Activated CD8-positive, alpha-beta memory T cell treated with anti-CD3 and anti-CD28 coated beads, Interleukin-2, amount 50 U/mL, for 24 hours (primary cell): ENCODE data around the gene COL17A1.

Experiments used
- DNase-seq: peaks from one replicate; pipeline ENCODE4 v3.0.0-alpha.2; 2020; ENCODE audit errors: extremely low read depth

COL17A1 gene

DNA sequence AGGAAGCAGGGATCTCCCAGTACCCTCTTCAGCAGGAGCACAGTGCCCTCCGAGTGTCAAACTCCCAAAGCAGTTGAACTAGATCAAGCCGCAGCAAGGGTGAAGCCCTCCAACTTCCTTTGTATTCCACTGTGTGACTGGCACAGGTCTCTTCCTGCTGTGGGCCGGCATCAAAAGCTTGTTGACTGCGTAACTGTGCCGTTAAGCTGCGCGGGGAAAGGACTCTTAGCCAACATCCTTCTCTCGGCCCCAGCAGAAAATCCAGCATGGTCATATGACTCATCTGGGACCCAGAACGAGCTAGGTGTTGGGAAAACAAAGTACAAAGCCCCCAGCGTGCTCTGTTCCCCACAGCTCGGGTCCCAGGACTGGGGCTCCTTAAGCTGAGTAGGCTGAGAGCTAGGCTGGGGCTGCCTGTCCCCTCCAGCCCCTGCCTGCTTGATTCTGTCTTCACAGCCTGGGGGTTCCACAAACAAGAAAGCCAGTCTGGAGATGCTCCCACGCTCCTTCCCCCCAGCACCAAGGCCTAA, 52.2 kb downstream of the COL17A1 start:
- no peak for DNase-seq

- DNase-seq, result no peak
Measured at GRCh38 chr10:104032144-104032775, 53.4 kb downstream of the COL17A1 start.

GRCh38 chr10:104031631-104032030, 54.0 kb downstream of the COL17A1 start:
- DNase-seq, result no peak

GRCh38 chr10:104029521-104029860, 56.2 kb downstream of the COL17A1 start:
- no peak for DNase-seq

DNA sequence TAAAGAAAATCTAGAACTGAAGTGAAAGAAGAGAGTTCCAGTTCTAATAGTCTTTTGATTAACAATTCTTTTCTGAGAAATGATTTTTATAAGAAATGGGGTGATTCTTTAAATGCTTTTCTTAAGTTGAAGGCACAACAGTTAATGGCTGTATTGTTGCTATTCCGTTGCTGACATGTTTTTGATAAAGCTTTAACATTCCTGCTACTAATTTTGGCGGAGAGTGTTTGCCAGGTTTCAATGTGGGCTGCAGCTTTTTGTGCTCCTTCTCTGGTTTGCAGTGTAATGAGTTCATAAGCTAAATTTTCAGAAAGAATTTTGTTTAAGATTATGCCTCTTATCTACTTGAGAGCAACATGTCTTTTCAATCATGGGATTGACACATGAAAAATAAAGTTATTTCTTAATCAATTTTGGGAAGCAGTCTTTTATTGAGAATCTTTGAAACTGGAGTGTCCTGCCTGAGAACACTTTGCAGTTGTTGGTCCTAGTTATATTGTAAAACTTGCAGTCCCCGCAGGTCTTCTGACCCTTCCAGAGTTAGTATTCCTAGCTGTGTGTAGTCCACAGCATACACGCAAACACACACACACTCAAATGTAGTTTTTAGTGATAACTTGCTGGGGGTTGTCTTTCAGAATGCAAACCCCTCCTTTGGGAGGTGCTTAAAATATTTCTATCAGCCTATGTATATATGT, 56.7 kb downstream of the COL17A1 start:
- DNase-seq, result no peak

DNA sequence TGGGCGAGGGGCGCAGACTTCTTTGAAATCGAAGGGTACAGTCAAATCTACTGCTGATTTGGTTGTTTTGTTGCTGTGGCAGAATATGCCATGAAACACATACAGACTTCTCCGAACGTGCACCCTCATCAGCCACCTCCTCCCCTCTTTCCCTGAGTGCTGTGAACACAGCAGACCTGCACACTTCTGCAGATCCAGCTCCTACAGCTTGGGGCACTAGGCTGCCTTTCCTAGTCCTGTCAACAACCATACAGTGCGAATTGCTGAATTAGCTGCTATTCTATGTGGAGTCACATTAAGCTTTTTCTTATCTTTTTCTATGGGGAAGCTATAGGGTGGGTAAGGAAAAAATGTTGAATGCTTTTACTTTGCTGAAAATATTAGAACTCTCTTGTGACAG, 57.5 kb downstream of the COL17A1 start:
- no peak for DNase-seq

GRCh38 chr10:104026762-104027161, 58.9 kb downstream of the COL17A1 start:
- DNase-seq, result no peak

DNA sequence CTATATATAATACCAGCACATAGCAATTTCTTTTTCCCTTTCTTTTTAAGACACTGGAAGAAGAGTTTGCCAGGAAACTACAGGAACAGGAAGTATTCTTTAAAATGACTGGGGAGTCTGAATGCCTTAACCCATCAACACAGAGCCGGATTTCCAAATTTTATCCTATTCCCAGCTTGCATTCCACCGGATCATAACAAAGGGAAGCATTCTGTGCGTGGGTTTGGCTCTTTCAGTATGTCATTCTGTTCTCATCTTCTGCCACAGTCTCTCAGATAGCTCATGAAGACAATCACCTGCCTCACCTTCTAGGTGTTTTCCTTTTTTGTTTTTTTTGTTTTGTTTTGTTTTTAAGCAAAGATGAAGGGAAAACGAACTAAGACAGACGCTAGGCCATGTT, 60.2 kb downstream of the COL17A1 start:
- no peak for DNase-seq

- no peak for DNase-seq
Measured at GRCh38 chr10:104022026-104022425, 63.7 kb downstream of the COL17A1 start.

DNA sequence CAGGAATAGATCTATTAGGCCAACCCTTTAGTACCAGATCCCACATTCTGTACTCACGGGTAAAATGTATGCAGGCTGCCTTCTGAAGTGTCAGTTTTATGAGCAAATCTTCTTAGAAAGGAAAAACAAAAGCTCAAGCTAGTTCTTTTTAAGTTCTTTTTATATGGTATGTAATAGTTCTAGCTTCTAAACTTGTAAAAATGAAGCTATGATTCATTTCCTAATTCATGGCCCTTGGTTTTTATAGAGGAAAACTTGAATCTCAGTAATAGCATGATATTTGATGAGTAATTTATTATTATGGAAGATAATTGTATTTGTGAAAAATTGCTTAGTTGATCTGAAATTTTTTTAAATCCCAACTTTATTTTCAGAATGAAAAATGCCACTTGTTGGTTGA, 64.4 kb downstream of the COL17A1 start:
- no peak for DNase-seq

DNA sequence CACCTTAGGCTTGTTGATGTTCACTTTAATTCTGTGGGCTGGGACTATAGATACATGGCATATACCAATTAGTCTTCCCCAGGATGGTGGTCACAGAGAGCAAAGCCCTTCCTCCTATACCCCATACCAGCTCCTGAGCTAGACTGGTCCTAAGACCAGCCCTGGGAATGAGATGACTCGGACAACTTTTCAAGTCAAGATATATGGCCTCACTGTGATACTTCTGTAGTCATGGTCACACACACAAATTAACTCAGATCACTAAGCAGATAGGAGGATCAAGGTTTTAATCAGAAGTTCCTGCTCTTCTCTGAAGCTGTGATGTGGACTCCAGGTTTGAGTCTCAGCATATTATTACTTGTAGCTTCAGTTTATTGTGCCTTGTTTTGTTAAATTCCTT, 65.7 kb downstream of the COL17A1 start:
- DNase-seq, result no peak

DNA sequence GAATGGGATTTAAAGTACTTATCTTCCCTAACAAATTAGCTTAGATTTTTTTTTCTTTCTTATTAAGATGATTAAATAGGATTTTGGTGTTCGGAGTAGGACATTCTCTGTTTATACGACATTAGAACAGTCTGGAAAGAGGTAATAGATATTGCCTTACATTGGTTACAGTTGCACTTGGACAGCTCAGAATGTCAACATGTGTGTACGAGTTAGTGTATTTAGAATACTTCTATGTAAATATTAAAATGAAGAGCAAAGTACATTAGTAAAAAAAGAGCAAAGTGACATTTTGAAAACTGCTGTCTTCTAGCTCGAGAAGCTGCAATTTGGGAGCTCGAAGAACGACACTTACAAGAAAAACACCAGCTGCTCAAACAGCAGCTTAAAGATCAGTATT, 67.2 kb downstream of the COL17A1 start:
- DNase-seq, result no peak

GRCh38 chr10:104016661-104017060, 69.0 kb downstream of the COL17A1 start:
- DNase-seq, result no peak

DNA sequence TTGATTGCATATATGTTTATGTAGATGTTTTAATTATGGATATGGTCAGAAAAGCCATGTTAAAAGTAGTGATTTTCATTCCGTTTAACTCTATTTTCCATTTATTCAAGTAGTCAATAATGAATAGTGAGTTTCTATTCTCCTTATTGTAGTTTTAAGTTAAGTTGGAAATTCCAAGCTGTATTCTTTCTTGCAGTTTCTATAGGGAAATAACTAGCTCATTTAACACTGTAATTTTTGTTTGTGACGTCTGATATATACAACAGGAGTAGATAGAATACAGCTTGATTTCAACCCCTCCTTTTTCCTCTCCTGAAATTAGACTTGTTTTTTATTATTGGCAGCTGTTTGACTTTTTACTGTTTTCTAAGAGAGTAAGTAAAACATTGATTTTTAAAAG, 71.5 kb downstream of the COL17A1 start:
- no peak for DNase-seq

GRCh38 chr10:104013489-104013888, 72.2 kb downstream of the COL17A1 start:
- no peak for DNase-seq

- no peak for DNase-seq
Measured at GRCh38 chr10:104011904-104012303, 73.8 kb downstream of the COL17A1 start.

DNA sequence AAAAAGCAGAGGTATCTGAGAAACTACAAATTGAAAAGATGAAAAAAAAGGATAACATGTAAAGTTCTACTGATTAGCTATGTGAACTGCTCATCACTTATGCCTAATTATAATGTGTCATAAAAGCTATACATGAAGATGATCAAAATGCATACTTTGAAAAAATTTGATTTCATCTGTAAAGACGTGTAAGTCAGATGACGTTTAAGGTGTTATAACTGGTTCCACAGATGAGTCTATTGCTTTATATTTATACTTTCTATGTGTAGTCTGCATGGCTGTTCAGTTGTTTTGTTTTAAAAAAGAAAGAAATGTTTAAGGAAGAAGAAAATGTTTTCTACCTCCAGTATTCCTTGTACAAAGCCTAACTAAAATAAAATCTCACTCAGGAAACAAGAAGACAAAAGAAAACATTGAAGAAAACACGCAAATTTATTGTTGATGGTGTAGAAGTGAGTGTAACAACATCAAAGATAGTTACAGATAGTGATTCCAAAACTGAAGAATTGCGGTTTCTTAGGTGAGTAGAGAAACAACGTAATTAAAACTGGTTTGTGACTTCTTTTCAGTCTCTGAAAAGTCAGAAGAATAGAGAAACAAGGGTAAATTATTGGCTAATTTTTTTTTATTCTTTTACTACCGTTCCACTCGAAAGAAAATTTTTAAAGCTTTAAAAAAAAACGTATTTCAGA, 80.4 kb downstream of the COL17A1 start:
- no peak for DNase-seq

DNA sequence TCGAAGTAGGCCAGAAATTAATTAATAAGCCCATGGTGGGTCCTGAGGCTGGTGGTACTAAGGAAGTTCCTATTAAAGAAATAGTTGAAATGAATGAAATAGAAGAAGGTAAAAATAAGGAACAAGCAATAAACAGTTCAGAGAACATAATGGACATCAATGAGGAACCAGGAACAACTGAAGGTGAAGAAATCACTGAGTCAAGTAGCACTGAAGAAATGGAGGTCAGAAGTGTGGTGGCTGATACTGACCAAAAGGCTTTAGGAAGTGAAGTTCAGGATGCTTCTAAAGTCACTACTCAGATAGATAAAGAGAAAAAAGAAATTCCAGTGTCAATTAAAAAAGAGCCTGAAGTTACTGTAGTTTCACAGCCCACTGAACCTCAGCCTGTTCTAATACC, 82.8 kb downstream of the COL17A1 start:
- no peak for DNase-seq

GRCh38 chr10:103998805-103999204, 86.9 kb downstream of the COL17A1 start:
- no peak for DNase-seq

GRCh38 chr10:103995134-103995533, 90.5 kb downstream of the COL17A1 start:
- DNase-seq, result no peak

DNA sequence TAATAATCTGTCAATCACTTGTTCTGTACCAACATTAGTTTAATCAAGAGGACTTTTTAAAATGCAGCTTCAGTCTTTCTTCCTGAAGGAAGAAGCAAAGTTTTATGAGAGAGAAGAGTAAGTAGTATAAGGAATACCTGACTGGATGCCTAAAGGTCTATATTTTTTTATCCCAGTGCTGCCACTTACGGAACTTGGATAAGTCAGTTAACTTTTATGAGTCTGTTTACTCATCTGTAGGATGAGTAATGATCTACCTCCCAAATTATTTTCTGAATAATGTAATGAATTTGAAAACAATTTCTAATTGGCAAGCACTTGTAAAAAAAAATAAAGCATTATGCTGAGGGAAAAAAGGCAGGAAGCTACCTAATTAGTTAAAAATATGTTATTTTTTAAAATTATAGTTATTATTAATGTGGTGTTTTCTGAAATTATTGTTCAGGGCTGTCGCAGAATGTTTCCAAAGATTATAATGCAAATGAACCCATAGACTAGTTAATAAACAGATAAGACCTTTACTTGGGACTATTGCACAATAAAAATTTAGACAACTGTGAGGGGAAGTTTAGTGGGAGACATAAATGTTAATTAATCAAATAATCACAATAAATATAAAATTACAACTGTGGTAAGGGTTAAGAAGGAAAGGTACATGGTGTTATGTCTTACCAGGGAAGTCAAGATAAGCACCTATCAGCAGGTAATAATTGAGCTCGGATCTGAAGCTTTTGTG, 94.1 kb downstream of the COL17A1 start:
- no peak for DNase-seq

DNA sequence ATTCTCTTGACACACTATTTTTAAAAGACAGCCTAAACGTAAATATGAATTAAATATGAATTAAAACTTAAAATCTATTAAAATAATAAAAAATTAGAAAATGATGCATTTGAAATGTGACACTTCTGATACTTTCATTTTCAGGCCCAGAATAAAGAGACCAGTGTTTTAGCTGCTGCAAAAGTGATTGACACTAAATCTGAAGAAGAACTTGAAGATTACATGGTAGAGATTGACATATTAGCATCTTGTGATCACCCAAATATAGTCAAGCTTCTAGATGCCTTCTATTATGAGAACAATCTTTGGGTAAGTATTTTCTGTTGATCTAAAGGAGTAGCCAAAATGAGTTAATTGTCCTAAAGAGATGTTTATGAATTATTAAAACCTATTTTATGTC, 95.1 kb downstream of the COL17A1 start:
- DNase-seq, result no peak
